Thoracic aorta (tissue), 2 donors: Measurements from ENCODE around the gene FAM13A. TPM values are rescaled to one million over a fixed set of nuclear protein-coding genes. Genes with fewer than 3 reads are reported as not detected.

Source experiments
- ATAC-seq: fragments of 150-250 bp; one replicate; pipeline ENCODE4 v1.8.0; 2017; ENCODE audit warnings: low read depth; ENCODE audit not compliant: insufficient number of reproducible peaks, low FRiP score
- DNase-seq: peaks from one replicate; pipeline ENCODE4 v3.0.0-alpha.2; 2020; ENCODE audit warnings: low spot score
- H3K27ac ChIP-seq, 2 donors: fragments of 200-600 bp; sonication (generic); 1 replicate in 1 of 2; 2 replicates in 1 of 2; pipeline ENCODE4 v1.5.1; 2016; ENCODE audit warnings: mild to moderate bottlenecking in 2 of 2, moderate library complexity in 2 of 2
- H3K27me3 ChIP-seq: fragments of 200-600 bp; sonication (generic); replicated peaks from 2 replicates; pipeline ENCODE4 v1.6.0; 2016; ENCODE audit warnings: mild to moderate bottlenecking; ENCODE audit not compliant: insufficient read depth
- H3K36me3 ChIP-seq: fragments of 200-600 bp; sonication (generic); one replicate; pipeline ENCODE4 v1.5.1; 2016
- H3K4me1 ChIP-seq, 2 donors: fragments of 200-600 bp; sonication (generic); 1 replicate in 1 of 2; 2 replicates in 1 of 2; pipeline versions ENCODE4 v1.5.1 to v1.6.0; 2016; ENCODE audit warnings: low read depth in 2 of 2, mild to moderate bottlenecking in 1 of 2; ENCODE audit not compliant: control insufficient read depth in 1 of 2
- H3K4me3 ChIP-seq: fragments of 200-600 bp; sonication (generic); 2 replicates; pipeline ENCODE4 v1.5.1; 2016; ENCODE audit warnings: mild to moderate bottlenecking
- H3K9me3 ChIP-seq: fragments of 200-600 bp; sonication (generic); 2 replicates; pipeline ENCODE4 v1.5.1; 2016
- CTCF ChIP-seq: fragments of 200-600 bp; sonication (generic); IDR thresholded peaks from one replicate; pipeline ENCODE4 v1.5.1; 2019; ENCODE audit warnings: antibody characterized with exemption
- total RNA-seq, 2 donors: library from RNA; depleted of rRNA; stranded (reverse); fragments of >200 nt; gene quantifications; one replicate each; pipeline versions ENCODE4 v1.1.0 to v1.2.3, GENCODE V29; 2016

Gene FAM13A
- total RNA-seq, 2 donors from 2014 or later = 27.3 to 32.5 TPM

- no peak for TF ChIP-seq CTCF
- DNase-seq (no peak), ATAC-seq (no peak)
Measured at GRCh38 chr4:88761342-88761741, 295.6 kb downstream of the FAM13A start.

GRCh38 chr4:88759895-88760290 is 297.1 kb downstream of the FAM13A start:
- H3K27ac ChIP-seq = no peak overlapping the region
- H3K4me1 ChIP-seq = peaks cover 0 to 13% of the 10 kb centered on the region in 2 donors
- no peaks in the 10 kb centered on the region for H3K27me3 ChIP-seq
- H3K4me3 ChIP-seq = no peak overlapping the region
- ATAC-seq (no peak), DNase-seq (no peak)
- no peak for TF ChIP-seq CTCF
- no peaks in the 10 kb centered on the region for H3K9me3 ChIP-seq
- H3K36me3 ChIP-seq = peaks cover 5% of the 10 kb centered on the region

More at GRCh38 chr4:88761342-88761741, 295.6 kb downstream of the FAM13A start:
- Histone ChIP-seq H3K27me3 (no peaks in the 10 kb centered on the region), H3K9me3 (no peaks in the 10 kb centered on the region), H3K4me1 (peaks cover 5 to 21% of the 10 kb centered on the region in 2 donors), H3K36me3 (peaks cover 5% of the 10 kb centered on the region), H3K4me3 (no peak overlapping the region), H3K27ac (no peak overlapping the region)

GRCh38 chr4:88759039-88759894 is 297.7 kb downstream of the FAM13A start:
- TF ChIP-seq CTCF = no peak
- ATAC-seq (no peak), DNase-seq (no peak)
- Histone ChIP-seq H3K27ac (no peak overlapping the region), H3K4me3 (no peak overlapping the region), H3K27me3 (no peaks in the 10 kb centered on the region), H3K36me3 (peaks cover 5% of the 10 kb centered on the region), H3K4me1 (peaks cover 0 to 15% of the 10 kb centered on the region in 2 donors), H3K9me3 (no peaks in the 10 kb centered on the region)

GRCh38 chr4:88758264-88758663 is 298.7 kb downstream of the FAM13A start:
- Histone ChIP-seq H3K27ac (no peak overlapping the region), H3K9me3 (no peaks in the 10 kb centered on the region), H3K36me3 (peaks cover 5% of the 10 kb centered on the region), H3K4me1 (peaks cover 0 to 24% of the 10 kb centered on the region in 2 donors), H3K4me3 (no peak overlapping the region), H3K27me3 (no peaks in the 10 kb centered on the region)
- no peak for TF ChIP-seq CTCF
- DNase-seq = no peak
- no peak for ATAC-seq

GRCh38 chr4:88757776-88758175 is 299.2 kb downstream of the FAM13A start:
- Histone ChIP-seq H3K27ac (no peak overlapping the region), H3K36me3 (peaks cover 5% of the 10 kb centered on the region), H3K4me3 (no peak overlapping the region), H3K27me3 (no peaks in the 10 kb centered on the region), H3K9me3 (no peaks in the 10 kb centered on the region), H3K4me1 (peaks cover 0 to 29% of the 10 kb centered on the region in 2 donors)
- DNase-seq (no peak), ATAC-seq (no peak)
- TF ChIP-seq CTCF = no peak
